Activated naive CD4-positive, alpha-beta T cell treated with anti-CD3 and anti-CD28 coated beads for 36 hours (primary cell): ENCODE results near the gene ZBP1. TPM values are rescaled to one million over a fixed set of nuclear protein-coding genes. Genes with fewer than 3 reads are reported as not detected.

Source experiments
- CTCF ChIA-PET: fragments of 350-600 bp; sonication (Branson Sonifier 250); formaldehyde crosslinking; loops from one replicate; lab custom pipeline; 2021; ENCODE audit warnings: antibody characterized with exemption; lab: Charles Lee
- DNase-seq: peaks from one replicate; pipeline ENCODE4 v3.0.0-alpha.2; 2020
- H3K27ac Mint-ChIP-seq: one replicate; pipeline ENCODE4 v1.8.0; 2021; ENCODE audit warnings: mild to moderate bottlenecking, mixed read lengths
- H3K27me3 Mint-ChIP-seq: one replicate; pipeline ENCODE4 v1.8.0; 2021; ENCODE audit warnings: low read depth, mixed read lengths
- H3K36me3 Mint-ChIP-seq: one replicate; pipeline ENCODE4 v1.8.0; 2021; ENCODE audit warnings: low read depth, mixed read lengths
- H3K4me1 Mint-ChIP-seq: one replicate; pipeline ENCODE4 v1.8.0; 2021; ENCODE audit warnings: low read depth, mixed read lengths
- H3K4me3 Mint-ChIP-seq: one replicate; pipeline ENCODE4 v1.8.0; 2021; ENCODE audit warnings: mild to moderate bottlenecking, moderate library complexity, mixed read lengths
- H3K9me3 Mint-ChIP-seq: one replicate; pipeline ENCODE4 v1.8.0; 2021; ENCODE audit warnings: mixed read lengths
- intact Hi-C: fragments of 100-400 bp; cut with micrococcal nuclease; formaldehyde crosslinking; loops from one replicate; pipeline ENCODE4 v1.15.1; 2023
- total RNA-seq, 2 experiments: library from RNA; stranded (reverse); gene quantifications; one replicate each; pipeline ENCODE4 v1.2.3, GENCODE V29; 2021

The ZBP1 gene
- total RNA-seq, 2 experiments from 2014 or later, result 0.14 TPM; not detected in 1

DNA sequence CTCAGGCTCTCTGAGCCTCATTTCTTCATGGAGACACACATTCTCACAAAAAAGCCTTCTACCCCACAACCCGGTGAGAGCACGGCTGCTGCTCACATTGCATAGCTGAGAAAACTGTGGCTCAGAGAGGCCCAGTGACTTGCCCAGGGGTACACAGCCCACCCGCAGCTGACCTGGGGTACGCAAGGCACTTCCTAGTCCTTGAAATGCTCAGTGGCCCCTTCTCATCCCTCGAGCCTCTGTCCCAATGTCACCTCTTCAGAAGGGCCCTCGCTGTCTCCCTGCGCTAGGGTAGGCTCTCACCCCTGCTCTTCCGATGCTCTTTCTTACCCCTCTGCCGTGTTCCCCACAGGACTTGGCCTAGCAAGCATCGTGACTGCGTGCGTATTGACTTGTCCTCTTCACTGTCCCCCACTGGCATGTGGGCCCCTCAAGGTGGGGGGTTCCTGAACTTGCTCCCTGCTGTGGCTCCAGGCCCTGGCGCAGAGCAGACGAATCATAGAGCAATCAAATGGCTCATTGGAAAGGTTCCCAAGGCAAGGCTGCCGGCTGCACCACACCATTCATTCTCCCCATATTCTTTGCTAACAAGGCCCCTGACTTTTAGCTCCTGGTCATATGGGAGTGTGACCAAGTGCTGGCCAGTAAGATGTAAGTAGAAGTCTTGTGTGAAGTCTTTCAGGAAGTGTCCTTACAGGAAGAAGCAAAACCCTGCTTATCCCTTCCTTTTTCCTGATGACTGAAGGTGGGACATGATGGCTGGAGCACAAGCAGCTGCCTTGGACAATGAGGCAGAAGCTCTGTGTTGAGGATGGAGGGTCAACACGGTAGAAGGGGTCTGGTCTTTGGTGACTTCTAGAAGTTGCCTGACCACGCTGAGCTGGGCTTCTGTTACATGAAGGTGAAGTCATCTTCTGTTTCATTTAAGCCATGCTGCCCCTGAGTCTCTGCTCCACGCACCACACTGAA lies 36.7 kb downstream of the ZBP1 start:
- CTCF ChIA-PET, result interaction anchor here (1.3 to 1.6 kb wide), 3 partner anchors 13 to 81 kb away, joined by 3 to 5 read pairs (median 3); no protein-coding TSS in a partner anchor
- Mint-ChIP-seq H3K4me1 (no peaks in the 10 kb centered on the region), H3K27ac (no peak overlapping the region), H3K4me3 (no peak overlapping the region), H3K27me3 (peaks cover 45% of the 10 kb centered on the region), H3K36me3 (no peaks in the 10 kb centered on the region), H3K9me3 (peaks cover 4% of the 10 kb centered on the region)
- no peak for DNase-seq
- intact Hi-C loops, result no loop called here

DNA sequence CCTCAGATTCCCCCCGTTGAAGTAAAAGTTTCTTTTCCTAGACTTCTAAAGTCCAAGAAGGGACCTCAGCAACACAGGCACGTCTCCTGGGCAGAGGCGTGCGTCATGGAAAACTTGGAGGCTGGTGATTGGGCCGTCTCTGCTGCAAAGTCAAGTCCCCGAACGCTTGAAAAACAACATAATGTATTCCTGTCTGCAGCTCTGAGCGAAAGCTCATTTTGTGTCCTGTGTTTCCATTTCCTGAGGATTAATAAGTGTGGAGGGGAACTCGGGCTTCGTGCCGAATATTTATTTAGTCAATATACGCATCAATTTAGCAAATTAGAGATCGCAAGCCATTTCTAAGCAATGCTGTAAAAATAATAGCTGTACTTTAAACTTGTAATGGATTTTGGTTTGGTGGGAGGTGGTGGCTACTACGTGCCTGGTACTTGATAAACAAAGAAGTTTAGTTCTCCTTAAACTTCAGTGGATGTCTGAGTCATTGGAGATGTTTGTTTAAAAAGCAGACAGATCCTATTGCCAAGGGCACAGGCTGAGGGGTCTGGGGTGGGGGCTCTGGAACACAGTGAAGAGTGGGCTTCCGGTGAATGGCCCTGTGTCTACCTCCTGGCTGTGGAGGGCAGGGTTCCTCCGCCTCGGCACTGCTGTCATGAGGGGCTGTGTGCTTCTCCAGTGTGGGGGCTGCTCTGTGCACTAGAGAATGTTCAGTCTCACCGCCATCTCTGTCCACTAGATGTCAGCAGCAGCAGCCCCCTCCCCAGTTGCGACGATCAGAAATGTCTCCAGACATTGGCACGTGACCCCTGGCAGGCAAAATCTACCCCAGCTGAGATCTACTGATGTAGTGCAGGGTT lies 37.6 kb downstream of the ZBP1 start:
- Mint-ChIP-seq H3K4me3 (no peak overlapping the region), H3K4me1 (no peaks in the 10 kb centered on the region), H3K27me3 (peaks cover 48% of the 10 kb centered on the region), H3K36me3 (no peaks in the 10 kb centered on the region), H3K27ac (no peak overlapping the region), H3K9me3 (no peaks in the 10 kb centered on the region)
- CTCF ChIA-PET, result interaction anchor here (1.2 to 1.6 kb wide), 4 partner anchors 14 to 80 kb away, joined by 3 to 5 read pairs (median 3); no protein-coding TSS in a partner anchor
- DNase-seq, result no peak
- intact Hi-C loops, result no loop called here

DNA sequence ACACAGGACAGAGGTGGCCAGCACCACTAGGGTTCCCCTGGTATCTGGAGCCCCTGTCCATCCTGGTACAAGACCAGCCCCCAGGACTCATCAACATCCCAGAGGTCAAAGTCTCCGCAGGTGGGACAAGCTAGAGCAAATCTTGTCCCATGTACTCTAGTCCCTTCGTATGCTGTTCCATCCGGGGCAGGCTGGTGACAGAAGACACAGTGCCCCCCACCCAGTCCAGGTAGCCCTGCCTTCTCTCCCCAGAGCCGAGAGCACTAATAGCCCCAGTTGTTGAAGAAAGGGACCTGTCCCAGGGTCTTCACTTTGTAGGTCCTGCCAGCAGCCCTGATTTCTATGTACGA lies 38.2 kb downstream of the ZBP1 start:
- Mint-ChIP-seq H3K36me3 (no peaks in the 10 kb centered on the region), H3K27me3 (peaks cover 48% of the 10 kb centered on the region), H3K4me1 (no peaks in the 10 kb centered on the region), H3K9me3 (no peaks in the 10 kb centered on the region), H3K4me3 (no peak overlapping the region), H3K27ac (no peak overlapping the region)
- CTCF ChIA-PET, result interaction anchor here (1.2 to 1.4 kb wide), 2 partner anchors 10 to 14 kb away, joined by 3 read pairs; no protein-coding TSS in a partner anchor
- intact Hi-C loops, result no loop called here
- DNase-seq, result no peak

DNA sequence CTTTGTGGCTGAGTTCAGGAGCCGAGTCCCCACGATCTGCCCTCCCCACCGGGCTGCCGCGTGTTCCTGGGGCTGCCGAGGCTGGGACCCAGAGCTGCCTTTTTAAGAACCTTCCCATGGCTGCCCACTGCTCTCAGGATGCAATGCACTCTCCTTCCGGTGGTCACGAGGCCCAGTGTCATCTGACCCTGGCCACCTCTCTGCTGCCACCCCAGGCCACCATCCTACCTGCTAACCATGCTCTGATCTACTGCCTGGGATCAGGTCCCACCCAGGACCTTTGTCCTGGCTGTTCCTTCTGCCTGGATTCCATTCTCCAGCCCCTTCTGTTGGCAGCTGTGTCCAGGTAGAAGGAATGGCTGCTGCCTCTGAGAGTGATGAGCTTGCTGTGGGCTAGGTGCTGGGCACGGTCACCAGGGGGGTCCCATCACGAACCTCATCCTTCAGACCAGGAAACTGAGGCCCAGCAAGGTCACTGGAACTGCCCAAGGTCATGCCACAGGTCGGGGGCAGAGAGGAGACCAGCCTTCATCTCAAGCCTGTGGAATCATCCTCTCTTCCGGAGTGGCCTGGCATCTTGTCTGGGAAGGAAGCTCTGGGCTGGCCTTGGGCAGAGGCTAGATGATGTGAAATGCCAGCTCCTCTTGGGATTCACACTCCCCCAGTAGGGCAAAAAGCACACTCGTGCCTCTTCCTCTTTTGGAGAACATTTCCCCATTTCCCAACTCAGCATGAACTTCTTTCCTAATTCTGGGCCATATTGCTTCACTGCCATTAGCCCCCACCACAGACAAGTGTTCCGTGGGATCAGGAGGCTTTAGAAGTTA lies 38.8 kb downstream of the ZBP1 start:
- Mint-ChIP-seq H3K36me3 (no peaks in the 10 kb centered on the region), H3K27me3 (peaks cover 48% of the 10 kb centered on the region), H3K9me3 (no peaks in the 10 kb centered on the region), H3K27ac (no peak overlapping the region), H3K4me3 (no peak overlapping the region), H3K4me1 (no peaks in the 10 kb centered on the region)
- no peak for DNase-seq
- intact Hi-C loops, result no loop called here
- CTCF ChIA-PET, result interaction anchor here (1.2 to 1.4 kb wide), 2 partner anchors 10 to 13 kb away, joined by 3 read pairs; no protein-coding TSS in a partner anchor

DNA sequence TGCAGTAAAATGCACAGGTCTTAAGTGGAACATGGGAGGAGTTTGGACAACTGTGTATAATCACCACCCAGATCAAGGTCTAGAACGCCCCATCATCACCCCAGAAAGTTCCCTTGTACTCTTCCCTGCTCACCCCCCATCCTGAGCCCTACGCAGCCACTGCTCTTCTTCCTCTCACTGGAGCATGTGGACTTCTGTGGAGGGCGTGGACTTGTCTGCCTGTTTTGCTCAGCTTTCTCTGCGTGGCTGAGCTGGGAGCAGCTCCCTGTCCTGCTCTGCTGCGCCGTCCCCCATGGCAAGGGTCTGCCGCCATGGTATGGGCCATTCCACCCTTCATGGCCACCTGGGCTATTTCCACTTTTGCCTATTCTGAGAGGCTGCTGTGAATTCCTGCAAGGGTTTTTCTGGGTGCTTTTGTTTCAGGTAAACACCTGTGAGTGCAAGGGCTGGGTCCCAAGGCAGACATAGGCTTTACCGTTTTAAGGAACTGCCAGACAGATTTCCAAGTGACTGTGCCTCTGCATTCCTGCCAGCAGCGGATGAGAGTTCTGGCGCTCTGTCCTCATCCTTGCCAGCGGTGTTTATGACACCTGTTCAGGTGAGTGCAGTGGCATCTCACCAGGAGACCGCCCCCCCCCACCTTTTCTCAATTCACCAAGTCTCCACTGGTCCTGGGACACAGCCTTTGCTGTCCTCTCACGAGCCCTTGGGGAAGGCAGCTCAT lies 39.6 kb downstream of the ZBP1 start:
- Mint-ChIP-seq H3K9me3 (no peaks in the 10 kb centered on the region), H3K36me3 (no peaks in the 10 kb centered on the region), H3K4me1 (no peaks in the 10 kb centered on the region), H3K27me3 (peaks cover 48% of the 10 kb centered on the region), H3K27ac (no peak overlapping the region), H3K4me3 (no peak overlapping the region)
- no peak for DNase-seq
- intact Hi-C loops, result no loop called here
- CTCF ChIA-PET, result interaction anchor here (1.4 kb wide), 1 partner anchor 11 kb away, joined by 3 read pairs; no protein-coding TSS in a partner anchor

DNA sequence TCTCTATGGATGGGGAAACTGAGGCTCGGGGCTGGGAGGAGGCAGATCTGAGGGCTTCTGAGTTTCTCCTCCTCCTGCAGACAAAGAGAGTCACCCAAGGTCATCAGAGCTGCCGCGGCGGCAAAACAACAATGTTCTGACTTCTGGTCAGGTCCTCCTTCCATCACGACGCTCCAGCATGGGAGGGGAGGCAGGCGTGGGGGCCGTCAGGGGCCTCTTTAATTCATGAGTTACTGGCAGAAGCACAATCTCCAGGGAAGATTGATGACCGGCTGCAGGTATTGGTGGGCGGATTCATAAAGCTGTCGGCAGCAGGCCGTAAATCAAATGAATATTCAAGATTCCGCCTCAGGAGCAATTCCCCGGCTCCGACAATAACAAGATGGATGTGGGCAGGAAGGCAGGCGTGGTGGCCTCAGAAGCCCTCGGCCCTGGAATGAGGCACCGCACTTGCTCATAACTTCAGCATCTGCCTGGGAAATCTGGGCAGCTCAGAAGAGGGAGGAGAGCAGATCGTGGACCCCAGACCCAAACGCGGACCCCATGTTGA lies 40.3 kb downstream of the ZBP1 start:
- Mint-ChIP-seq H3K27me3 (peaks cover 43% of the 10 kb centered on the region), H3K27ac (no peak overlapping the region), H3K4me3 (no peak overlapping the region), H3K4me1 (no peaks in the 10 kb centered on the region), H3K9me3 (no peaks in the 10 kb centered on the region), H3K36me3 (no peaks in the 10 kb centered on the region)
- intact Hi-C loops, result no loop called here
- no peak for DNase-seq
- CTCF ChIA-PET, result no interaction called here

DNA sequence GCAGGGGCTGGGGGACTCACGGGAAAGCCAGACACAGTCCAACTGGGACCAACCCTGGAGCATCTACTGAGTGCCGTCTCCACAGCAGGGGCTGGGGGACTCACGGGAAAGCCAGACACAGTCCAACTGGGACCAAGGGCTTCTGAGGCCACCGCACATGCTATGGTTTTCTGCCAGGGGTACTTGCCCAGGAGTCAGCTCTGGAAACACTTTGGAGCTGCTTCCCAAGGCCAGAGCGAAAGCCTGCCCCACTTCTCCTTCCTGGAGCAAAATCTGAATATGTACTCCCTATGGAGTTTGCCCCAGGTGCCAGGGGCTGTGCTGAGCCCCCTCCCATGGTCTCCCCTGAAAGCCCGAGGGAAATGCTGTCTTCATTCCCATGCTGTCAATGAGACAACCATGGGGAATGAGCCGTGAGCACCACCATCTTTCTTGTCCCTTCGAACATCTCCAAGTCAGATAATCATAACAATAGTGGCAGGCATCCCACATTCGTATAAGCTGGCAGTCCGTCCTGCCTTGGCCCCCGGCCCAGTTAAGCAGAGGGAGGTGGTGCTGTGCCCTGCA lies 40.8 kb downstream of the ZBP1 start:
- peaks cover 39% of the 10 kb centered on the region for H3K27me3 Mint-ChIP-seq
- H3K4me3 Mint-ChIP-seq, result no peak overlapping the region
- CTCF ChIA-PET, result no interaction called here
- intact Hi-C loops, result no loop called here
- no peaks in the 10 kb centered on the region for H3K36me3 Mint-ChIP-seq
- no peaks in the 10 kb centered on the region for H3K4me1 Mint-ChIP-seq
- no peak overlapping the region for H3K27ac Mint-ChIP-seq
- no peaks in the 10 kb centered on the region for H3K9me3 Mint-ChIP-seq
- no peak for DNase-seq

DNA sequence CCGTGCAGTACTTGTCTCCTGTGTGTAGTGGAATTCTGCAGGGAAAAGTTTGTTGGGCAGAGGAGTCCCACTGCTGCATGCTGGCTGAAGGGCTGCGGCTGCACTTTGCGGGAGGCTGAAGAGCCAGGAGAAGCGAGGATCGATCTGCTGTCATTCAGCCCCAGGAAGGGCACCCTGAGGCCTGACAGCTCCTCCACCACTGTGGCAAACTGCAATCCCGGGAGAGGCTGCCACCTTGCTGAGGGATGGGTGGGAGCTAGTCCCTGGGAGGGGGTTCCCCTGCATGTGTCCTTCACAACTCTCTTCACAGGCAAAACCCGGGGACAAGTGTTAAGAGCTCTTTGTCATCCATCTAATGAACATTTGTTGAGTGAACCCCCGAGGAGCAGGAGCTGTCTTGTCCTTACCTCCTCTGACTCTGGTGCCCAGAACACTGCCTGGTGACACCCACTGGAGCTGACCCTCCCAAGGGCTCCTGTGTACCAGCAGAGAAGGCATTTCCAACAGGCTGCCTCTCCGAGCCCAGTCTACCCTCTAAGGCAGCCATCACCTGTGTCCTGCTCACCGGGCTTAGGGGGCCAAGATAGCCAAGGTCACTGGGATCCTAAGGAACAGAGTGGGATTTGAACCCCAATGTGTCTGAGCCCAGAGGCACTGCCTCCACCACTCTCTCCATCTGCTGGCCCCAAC lies 41.6 kb downstream of the ZBP1 start:
- H3K4me3 Mint-ChIP-seq, result no peak overlapping the region
- intact Hi-C loops, result no loop called here
- DNase-seq, result no peak
- no peaks in the 10 kb centered on the region for H3K9me3 Mint-ChIP-seq
- no peaks in the 10 kb centered on the region for H3K36me3 Mint-ChIP-seq
- CTCF ChIA-PET, result no interaction called here
- H3K4me1 Mint-ChIP-seq, result no peaks in the 10 kb centered on the region
- H3K27me3 Mint-ChIP-seq, result peaks cover 40% of the 10 kb centered on the region
- H3K27ac Mint-ChIP-seq, result no peak overlapping the region

DNA sequence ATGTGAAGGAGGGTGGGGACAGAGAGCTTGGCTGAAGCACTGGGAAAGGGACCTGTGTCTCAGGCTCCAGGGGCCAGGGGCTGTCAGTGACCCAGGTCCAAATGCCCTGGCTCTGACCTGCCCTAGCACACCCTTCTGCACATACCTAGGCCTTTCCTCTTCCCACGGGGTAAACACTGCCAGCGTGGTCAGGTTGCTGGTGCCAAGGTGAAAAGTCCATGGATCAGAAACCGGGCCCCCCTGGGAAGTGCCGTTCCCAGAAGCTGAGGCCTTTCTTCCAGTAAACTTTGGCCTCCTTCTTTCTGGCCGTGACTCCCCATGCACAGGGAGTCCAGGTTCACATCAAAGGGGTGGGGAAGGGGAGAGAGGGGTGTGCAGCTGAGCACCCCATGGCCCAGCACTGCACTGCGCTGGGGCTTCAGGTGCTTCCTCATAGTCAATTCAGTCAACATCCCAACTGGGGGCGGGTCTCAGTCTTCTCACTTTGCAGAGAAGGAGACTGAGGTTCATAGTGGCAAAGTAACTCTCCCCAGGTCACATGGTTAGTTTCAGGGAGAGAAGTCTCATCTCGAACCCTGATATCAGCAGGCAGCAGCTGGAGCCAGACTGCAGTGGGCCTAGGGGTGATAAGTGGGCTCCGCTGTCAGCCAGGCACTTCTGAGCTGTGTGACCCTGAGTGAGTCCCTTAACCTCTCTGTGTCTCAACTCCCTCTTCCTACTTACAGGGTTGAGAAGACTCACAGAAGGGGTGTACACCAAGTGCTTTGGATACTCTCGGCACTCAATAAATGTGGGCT lies 42.3 kb downstream of the ZBP1 start:
- no peak for DNase-seq
- intact Hi-C loops, result no loop called here
- H3K4me3 Mint-ChIP-seq, result no peak overlapping the region
- CTCF ChIA-PET, result no interaction called here
- no peaks in the 10 kb centered on the region for H3K36me3 Mint-ChIP-seq
- no peaks in the 10 kb centered on the region for H3K9me3 Mint-ChIP-seq
- H3K4me1 Mint-ChIP-seq, result no peaks in the 10 kb centered on the region
- peaks cover 40% of the 10 kb centered on the region for H3K27me3 Mint-ChIP-seq
- H3K27ac Mint-ChIP-seq, result no peak overlapping the region
